ENCODE results near the gene CMSS1.

The CMSS1 gene

DNA sequence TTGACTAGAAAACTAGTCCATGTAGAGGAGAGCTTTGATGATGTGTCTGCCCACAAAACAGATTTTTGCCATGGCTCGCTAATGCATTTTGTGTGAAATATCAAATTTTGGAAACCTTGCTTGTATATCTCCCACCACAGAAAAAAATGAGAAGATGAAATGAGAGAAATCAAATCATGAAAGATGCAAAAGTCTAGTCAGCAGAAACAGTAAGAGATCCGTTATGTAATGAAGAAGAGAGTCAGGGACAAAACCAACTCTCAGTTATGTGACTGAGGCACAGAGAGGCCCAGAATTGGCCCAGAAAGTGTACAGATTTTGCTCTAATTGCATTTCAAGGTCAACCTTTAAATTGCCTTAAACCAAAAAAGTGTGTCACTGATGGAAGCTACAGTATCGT lies 189.7 kb downstream of the CMSS1 start:
- DNase-seq (ENCODE audit: low spot score): no peak
- ChIA-PET POLR2A (ENCODE audit: low non-redundant PET) (no interaction called here), CTCF (interaction anchor here (0.6 to 1.3 kb wide), 2 partner anchors 164 to 249 kb away, joined by 3 to 4 read pairs; no protein-coding TSS in a partner anchor)
- H3K27ac ChIP-seq: no peak overlapping the region
- TF ChIP-seq, protein P1, sequence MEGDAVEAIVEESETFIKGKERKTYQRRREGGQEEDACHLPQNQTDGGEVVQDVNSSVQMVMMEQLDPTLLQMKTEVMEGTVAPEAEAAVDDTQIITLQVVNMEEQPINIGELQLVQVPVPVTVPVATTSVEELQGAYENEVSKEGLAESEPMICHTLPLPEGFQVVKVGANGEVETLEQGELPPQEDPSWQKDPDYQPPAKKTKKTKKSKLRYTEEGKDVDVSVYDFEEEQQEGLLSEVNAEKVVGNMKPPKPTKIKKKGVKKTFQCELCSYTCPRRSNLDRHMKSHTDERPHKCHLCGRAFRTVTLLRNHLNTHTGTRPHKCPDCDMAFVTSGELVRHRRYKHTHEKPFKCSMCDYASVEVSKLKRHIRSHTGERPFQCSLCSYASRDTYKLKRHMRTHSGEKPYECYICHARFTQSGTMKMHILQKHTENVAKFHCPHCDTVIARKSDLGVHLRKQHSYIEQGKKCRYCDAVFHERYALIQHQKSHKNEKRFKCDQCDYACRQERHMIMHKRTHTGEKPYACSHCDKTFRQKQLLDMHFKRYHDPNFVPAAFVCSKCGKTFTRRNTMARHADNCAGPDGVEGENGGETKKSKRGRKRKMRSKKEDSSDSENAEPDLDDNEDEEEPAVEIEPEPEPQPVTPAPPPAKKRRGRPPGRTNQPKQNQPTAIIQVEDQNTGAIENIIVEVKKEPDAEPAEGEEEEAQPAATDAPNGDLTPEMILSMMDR (conservative IDR thresholded peaks at IDR 0.05; ENCODE audit: low read depth): no peak

DNA sequence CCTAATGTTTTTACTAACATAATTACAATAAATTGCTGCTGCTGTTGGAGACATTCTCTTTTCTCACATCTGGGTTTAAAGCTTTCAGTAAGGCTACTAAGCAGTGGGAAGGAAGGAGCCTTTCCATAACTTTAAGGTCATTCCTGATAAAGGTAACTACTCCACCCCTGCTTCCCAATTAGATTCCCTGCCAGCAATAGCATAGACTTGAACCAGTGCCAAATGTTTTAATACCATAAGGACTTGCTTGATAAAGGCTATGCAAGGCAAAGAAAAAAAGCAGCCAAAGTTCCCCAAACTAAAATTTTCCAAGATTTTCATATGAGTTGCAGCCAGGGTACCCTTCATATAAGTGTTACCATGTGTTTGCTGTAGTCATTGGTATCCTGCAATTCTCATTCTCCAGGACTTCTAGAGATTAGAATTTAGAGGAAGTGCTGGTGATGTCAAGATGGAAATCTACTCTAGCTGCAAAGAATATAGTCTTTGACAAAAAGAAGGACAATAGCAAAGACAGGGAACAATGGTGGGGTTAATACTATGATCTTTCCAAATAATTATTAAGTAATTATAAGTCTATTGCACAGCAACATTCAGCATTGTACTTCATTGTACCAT lies 190.5 kb downstream of the CMSS1 start:
- CTCF ChIA-PET: no interaction called here
- POLR2A ChIA-PET (ENCODE audit: low non-redundant PET): no interaction called here
- no peak for DNase-seq (ENCODE audit: low spot score)
- TF ChIP-seq, protein P1 (conservative IDR thresholded peaks at IDR 0.05; ENCODE audit: low read depth): no peak
- H3K27ac ChIP-seq: no peak overlapping the region

DNA sequence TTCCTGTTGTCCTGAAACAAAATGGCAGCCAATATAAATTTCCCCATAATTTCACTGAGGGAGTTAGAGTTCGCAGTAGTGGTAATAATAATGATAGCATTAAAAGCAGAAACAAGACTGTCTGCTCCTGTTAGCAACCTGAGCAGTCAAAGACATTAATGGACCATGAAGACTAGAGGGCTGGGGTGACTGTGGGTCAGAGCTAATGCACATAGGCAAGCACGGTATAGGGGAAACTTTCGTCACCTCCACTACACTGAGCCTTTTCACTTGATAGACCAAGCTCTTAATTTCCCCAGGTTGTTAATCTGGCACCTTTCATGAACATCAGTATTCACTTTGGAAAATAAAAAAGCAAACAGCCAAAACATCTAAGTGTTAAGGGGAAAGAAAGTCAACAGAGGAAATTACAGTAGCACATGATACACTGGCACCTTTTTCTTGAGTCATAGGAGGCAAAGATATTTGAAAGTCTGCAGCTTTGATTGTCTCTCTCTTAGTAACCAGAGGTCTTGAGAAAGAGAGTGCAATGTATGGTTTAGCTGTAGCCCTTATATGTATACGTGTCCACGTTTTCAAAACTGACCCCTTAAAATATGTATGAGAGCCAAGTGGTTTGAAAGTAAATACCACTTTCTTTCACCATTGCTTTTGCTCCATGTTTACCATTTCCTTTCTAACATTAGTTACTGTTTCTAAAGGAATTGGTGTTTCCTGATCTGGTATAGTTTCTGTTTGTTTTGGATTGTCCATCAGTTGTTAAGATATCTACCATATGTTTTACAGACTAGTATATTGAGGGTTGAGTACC lies 191.8 kb downstream of the CMSS1 start:
- CTCF ChIA-PET: no interaction called here
- POLR2A ChIA-PET (ENCODE audit: low non-redundant PET): no interaction called here
- DNase-seq (ENCODE audit: low spot score): no peak
- TF ChIP-seq, protein P1 (conservative IDR thresholded peaks at IDR 0.05; ENCODE audit: low read depth): no peak
- no peak overlapping the region for H3K27ac ChIP-seq

DNA sequence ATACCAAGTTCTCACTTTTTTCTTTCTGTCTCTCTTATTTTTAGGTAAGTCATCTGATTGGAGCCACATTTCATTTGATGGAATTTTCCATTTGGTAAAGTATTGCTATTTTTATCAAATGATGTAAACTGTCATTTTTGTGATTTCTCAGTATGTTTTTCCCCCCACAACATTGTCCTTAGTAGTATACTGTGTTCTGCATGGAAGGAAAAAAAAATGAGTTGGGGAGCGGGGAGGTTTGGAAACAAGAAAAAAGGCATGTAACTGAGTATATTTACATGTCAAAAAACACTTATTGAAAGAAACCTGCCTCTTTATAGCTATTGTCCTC lies 192.4 kb downstream of the CMSS1 start:
- H3K27ac ChIP-seq: no peak overlapping the region
- ChIA-PET CTCF (no interaction called here), POLR2A (ENCODE audit: low non-redundant PET) (no interaction called here)
- no peak for DNase-seq (ENCODE audit: low spot score)
- TF ChIP-seq, protein P1 (conservative IDR thresholded peaks at IDR 0.05; ENCODE audit: low read depth): no peak

DNA sequence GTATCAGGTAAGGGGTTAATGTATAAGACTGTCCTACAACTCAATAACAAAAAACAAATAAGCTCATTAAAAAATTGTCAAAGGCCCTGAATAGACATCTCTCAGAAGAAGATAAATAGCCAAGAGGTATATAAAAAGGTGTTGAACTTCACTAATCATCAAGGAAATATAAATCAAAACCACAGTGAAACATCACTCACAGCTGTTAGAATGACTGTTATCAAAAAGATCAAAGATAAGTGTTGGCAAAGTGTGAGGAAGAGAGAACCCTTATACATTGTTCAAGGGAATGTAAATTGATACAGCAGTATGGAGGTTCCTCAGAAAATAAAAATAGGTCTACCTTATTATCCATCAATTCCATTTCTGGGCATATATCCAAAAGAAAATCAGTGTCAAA lies 201.1 kb downstream of the CMSS1 start:
- no peak overlapping the region for H3K27ac ChIP-seq
- ChIA-PET CTCF (interaction anchor here (0.6 kb wide), 1 partner anchor 128 kb away, joined by 4 read pairs; no protein-coding TSS in a partner anchor), POLR2A (ENCODE audit: low non-redundant PET) (no interaction called here)
- TF ChIP-seq, protein P1 (conservative IDR thresholded peaks at IDR 0.05; ENCODE audit: low read depth): no peak
- DNase-seq (ENCODE audit: low spot score): no peak

DNA sequence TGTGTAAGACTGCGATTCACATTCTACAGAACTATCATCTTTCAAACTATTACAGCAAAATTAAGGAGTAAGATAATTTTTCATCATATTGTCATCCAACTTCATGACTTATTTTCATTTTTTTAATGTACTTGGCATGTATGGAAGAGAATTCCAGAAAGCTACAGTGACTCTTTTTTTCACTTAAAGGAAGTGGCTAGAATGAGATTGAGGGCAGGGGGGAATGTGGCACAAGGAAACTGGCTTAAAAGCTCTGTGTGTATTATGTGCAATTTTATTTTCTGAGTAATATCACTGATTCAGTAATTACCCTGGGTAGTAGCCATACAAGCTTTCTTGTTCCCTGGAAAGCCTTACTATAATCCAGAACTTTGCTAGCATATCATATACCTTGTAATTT lies 202.1 kb downstream of the CMSS1 start:
- CTCF ChIA-PET: no interaction called here
- POLR2A ChIA-PET (ENCODE audit: low non-redundant PET): no interaction called here
- TF ChIP-seq, protein P1 (conservative IDR thresholded peaks at IDR 0.05; ENCODE audit: low read depth): no peak
- no peak for DNase-seq (ENCODE audit: low spot score)
- no peak overlapping the region for H3K27ac ChIP-seq

Data from RWPE1 (cell line).